ENCODE data around the gene SDHC.

Gene SDHC

GRCh38 chr1:161274874-161275273 is 39.3 kb upstream of the SDHC start:
- TF ChIP-seq CTCF (IDR thresholded peaks at IDR 0.05), result no peak
- no peak overlapping the region for H3K4me3 Mint-ChIP-seq
- no peak overlapping the region for H3K27ac Mint-ChIP-seq
- no peaks in the 10 kb centered on the region for H3K9me3 Mint-ChIP-seq
- peaks cover 54% of the 10 kb centered on the region for H3K27me3 Mint-ChIP-seq (ENCODE audit: low read depth, poor library complexity)
- H3K4me1 Mint-ChIP-seq, result peaks cover 4% of the 10 kb centered on the region
- no peak for DNase-seq
- H3K36me3 Mint-ChIP-seq (ENCODE audit: low read depth), result no peaks in the 10 kb centered on the region

- Mint-ChIP-seq H3K27me3 (ENCODE audit: low read depth, poor library complexity) (peaks cover 60% of the 10 kb centered on the region), H3K4me3 (no peak overlapping the region), H3K36me3 (ENCODE audit: low read depth) (peaks cover 8% of the 10 kb centered on the region), H3K4me1 (peaks cover 19% of the 10 kb centered on the region), H3K9me3 (peaks cover 11% of the 10 kb centered on the region), H3K27ac (no peak overlapping the region)
- TF ChIP-seq CTCF (IDR thresholded peaks at IDR 0.05), result no peak
- no peak for DNase-seq
These were observed 31.2 kb upstream of the SDHC start for GRCh38 chr1:161282991-161283390.

- Mint-ChIP-seq H3K27me3 (ENCODE audit: low read depth, poor library complexity) (peaks cover 44% of the 10 kb centered on the region), H3K27ac (no peak overlapping the region), H3K36me3 (ENCODE audit: low read depth) (peaks cover 8% of the 10 kb centered on the region), H3K4me1 (peaks cover 19% of the 10 kb centered on the region), H3K4me3 (no peak overlapping the region), H3K9me3 (peaks cover 11% of the 10 kb centered on the region)
- no peak for DNase-seq
- no peak for TF ChIP-seq CTCF (IDR thresholded peaks at IDR 0.05)
These were observed 29.1 kb upstream of the SDHC start for GRCh38 chr1:161285113-161285512.

- peaks cover 11% of the 10 kb centered on the region for H3K9me3 Mint-ChIP-seq
- no peak overlapping the region for H3K27ac Mint-ChIP-seq
- peaks cover 8% of the 10 kb centered on the region for H3K36me3 Mint-ChIP-seq (ENCODE audit: low read depth)
- no peak for DNase-seq
- H3K4me3 Mint-ChIP-seq, result no peak overlapping the region
- H3K4me1 Mint-ChIP-seq, result peaks cover 19% of the 10 kb centered on the region
- TF ChIP-seq CTCF (IDR thresholded peaks at IDR 0.05), result no peak
- peaks cover 40% of the 10 kb centered on the region for H3K27me3 Mint-ChIP-seq (ENCODE audit: low read depth, poor library complexity)
These were observed 28.7 kb upstream of the SDHC start for GRCh38 chr1:161285521-161285920.

GRCh38 chr1:161287482-161288054 is 26.6 kb upstream of the SDHC start:
- Mint-ChIP-seq H3K9me3 (peaks cover 8% of the 10 kb centered on the region), H3K4me3 (no peak overlapping the region), H3K27me3 (ENCODE audit: low read depth, poor library complexity) (peaks cover 41% of the 10 kb centered on the region), H3K4me1 (peaks cover 24% of the 10 kb centered on the region), H3K36me3 (ENCODE audit: low read depth) (peaks cover 6% of the 10 kb centered on the region), H3K27ac (no peak overlapping the region)
- TF ChIP-seq CTCF (IDR thresholded peaks at IDR 0.05), result no peak
- DNase-seq, result no peak

- no peak overlapping the region for H3K27ac Mint-ChIP-seq
- peaks cover 12% of the 10 kb centered on the region for H3K4me1 Mint-ChIP-seq
- peaks cover 10% of the 10 kb centered on the region for H3K27me3 Mint-ChIP-seq (ENCODE audit: low read depth, poor library complexity)
- H3K4me3 Mint-ChIP-seq, result no peak overlapping the region
- no peak for TF ChIP-seq CTCF (IDR thresholded peaks at IDR 0.05)
- no peaks in the 10 kb centered on the region for H3K9me3 Mint-ChIP-seq
- H3K36me3 Mint-ChIP-seq (ENCODE audit: low read depth), result no peaks in the 10 kb centered on the region
- DNase-seq, result no peak
These were observed 23.4 kb upstream of the SDHC start for GRCh38 chr1:161290779-161291178.
